ENCODE data around the gene CCNB3.
"Not testable (repeated sequence)": the region's sequence is repeated elsewhere in the genome, so short reads cannot be mapped to it uniquely, and the experiment has no call there.

CCNB3 gene, protein sequence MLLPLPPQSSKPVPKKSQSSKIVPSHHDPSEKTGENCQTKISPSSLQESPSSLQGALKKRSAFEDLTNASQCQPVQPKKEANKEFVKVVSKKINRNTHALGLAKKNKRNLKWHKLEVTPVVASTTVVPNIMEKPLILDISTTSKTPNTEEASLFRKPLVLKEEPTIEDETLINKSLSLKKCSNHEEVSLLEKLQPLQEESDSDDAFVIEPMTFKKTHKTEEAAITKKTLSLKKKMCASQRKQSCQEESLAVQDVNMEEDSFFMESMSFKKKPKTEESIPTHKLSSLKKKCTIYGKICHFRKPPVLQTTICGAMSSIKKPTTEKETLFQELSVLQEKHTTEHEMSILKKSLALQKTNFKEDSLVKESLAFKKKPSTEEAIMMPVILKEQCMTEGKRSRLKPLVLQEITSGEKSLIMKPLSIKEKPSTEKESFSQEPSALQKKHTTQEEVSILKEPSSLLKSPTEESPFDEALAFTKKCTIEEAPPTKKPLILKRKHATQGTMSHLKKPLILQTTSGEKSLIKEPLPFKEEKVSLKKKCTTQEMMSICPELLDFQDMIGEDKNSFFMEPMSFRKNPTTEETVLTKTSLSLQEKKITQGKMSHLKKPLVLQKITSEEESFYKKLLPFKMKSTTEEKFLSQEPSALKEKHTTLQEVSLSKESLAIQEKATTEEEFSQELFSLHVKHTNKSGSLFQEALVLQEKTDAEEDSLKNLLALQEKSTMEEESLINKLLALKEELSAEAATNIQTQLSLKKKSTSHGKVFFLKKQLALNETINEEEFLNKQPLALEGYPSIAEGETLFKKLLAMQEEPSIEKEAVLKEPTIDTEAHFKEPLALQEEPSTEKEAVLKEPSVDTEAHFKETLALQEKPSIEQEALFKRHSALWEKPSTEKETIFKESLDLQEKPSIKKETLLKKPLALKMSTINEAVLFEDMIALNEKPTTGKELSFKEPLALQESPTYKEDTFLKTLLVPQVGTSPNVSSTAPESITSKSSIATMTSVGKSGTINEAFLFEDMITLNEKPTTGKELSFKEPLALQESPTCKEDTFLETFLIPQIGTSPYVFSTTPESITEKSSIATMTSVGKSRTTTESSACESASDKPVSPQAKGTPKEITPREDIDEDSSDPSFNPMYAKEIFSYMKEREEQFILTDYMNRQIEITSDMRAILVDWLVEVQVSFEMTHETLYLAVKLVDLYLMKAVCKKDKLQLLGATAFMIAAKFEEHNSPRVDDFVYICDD (N-terminal part only)

DNA sequence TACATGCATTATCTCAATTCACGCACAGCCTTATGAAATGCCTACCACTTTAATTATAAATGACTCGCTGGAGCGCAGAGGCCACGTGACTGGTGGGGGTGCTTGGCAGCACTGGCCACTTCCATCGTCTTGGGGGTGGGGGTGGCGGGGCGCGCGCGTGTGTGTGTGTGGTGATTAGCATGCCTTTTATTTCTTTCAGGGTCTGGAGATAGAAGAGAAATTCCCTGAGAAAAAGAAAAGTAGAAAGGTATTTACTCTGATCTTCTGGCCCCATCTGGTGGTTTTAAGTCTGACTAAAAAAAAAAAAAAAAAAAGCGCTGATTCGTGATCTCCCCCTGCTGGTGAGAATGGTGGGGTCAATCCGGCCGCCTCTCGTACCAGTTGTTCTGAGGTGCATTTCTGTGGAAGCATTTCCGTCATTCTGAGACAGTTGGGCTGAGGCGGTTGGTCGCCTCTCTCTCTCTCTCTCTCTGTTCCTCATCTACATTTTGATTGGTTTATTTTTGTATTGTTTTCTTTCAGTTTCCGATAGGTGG lies at the start of gene CCNB3:
CCNB3 (plus strand) TSS at position 402 of the 536 bp plus-strand sequence. CDS start 80,399 bp downstream, outside the sequence.
- DNase-seq: peak; percentile 82

DNA sequence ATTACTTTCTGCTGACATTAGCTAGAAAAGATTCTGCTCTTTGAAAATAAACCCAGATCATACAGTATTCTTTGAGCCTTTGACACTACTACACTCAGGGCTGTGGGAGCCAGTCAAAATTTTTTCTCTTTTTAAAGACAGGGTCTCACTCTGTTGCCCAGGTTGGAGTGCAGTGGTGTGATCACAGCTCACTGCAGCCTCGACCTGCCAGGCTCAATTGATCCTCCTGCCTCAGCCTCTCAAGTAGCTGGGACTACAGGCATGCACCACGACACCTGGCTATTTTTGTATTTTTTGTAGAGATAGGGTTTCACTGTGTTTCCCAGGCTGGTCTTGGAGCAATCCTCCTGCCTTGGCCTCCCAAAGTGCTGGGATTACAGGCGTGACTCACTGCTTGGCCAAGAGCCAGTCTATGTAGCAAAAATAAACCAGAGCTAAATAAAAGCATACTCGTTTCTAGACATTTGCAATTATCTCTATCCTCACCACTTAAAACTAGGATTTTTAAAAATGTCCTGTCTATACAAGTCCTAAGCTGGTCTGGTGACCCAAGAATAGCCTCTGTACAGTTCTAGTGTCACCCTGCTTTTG lies 46.9 kb upstream of the CCNB3 start:
- no peak for DNase-seq

DNA sequence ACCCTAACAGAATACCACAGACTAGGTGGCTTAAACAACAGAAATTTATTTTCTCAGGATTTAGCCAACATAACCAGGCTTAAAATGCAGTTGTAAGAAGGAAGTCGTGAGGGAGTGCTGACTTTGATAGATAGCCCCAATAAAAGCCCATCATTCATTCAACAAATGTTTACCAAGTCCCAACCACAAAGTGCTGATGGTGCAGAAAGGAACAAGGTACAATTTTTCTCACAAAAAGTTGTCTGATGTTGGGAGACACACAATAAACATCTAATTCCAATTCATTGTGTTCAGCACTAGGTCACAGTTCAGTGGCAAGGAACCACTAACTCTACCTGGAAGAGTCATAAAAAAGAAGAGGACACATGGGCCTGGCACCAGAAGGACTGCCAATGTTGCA lies 46.0 kb upstream of the CCNB3 start:
- DNase-seq: no peak

DNA sequence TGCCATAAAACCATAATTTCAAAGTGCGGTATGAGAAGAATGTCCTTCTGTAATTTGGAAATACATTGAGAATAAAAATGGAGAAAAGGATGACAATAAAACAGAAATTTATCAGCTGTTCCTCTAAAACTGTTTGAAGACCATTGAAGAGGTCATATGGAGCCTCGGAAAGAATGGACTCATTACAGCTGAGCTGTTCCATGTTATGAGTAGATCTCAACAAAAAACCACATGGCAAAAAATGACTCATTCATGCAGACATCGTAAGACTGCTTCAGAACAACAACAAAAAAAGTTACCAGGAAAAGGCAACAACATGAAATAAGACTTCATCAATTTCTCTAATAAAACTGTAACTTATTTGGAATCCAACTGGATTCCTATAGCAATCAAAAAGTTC lies 43.4 kb upstream of the CCNB3 start:
- DNase-seq: no peak

DNA sequence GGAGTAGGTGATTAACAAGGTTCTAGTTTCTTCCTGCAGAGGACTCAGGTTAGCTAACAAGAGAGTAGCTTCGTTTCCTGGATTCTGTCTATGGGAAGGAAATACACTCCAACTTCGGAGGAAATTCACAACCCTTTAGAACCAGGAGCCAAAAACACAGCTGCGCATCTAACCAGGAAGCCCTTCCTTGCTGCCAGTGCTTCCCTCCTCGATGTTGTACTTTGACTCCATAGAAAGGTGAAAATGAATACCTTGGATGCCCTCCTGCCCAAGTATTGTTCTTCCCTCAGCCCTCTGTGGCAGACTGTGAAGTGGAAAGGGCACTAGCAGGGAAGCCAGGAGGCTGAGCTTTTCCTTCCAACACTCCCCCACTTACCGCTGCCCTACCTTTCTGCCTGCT lies 38.8 kb upstream of the CCNB3 start:
- DNase-seq: no peak

DNA sequence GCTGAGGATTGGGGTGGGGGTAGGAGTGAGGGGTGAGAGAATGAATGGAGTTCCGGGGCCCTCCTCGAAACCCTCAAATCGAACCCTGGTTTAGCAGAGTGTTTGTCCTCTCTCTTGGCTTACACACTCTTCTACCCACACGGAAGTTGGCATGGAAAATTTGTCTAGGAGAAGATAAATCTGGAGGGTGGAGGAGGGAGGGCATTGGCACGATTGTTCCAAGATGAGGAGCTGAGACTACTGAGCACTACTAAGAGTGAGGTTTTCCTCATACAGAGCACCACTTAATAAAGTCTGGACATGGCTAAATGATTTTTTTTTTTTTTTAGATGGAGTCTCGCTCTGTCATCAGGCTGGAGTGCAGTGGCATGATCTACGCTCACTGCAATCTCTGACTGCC lies 37.2 kb upstream of the CCNB3 start:
- DNase-seq: no peak

DNA sequence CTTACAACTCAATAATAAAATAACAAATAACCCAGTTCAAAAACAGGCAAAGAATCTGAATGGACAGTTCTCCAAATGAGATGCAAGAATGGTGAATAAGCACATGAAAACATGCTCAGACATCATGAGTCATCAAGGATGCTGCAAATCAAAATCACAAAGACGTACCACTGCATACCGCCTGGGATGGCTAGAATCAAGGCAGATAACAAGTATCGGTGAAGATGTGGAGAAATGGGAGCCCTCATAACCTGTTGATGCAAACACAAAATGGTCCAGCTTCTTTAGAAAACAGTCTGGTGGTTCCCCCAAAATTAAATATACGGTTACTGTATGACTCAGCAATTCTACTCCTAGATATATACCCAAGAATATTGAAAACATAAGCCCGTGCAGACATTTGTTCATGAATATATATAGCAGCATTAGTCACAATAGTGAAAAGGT lies 36.3 kb upstream of the CCNB3 start:
- DNase-seq: no peak

DNA sequence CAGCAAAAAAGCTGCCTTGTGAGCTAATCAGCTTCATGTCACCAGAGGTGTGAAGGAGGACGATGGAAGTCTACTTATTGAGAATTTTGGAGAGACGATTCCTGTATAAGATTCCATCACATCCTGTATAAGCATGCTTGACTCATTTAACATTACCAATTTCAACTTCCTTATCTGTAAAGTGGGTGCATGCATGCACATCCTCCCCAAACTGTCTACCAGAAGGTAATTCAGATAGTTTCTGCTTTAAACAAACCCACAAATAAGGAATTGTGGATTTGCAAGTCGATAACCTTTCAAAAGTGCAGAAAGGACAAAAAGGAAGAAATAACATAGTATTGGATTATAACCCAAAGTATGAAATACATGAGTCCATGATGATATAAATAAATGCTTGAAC lies 34.8 kb upstream of the CCNB3 start:
- DNase-seq: no peak

DNA sequence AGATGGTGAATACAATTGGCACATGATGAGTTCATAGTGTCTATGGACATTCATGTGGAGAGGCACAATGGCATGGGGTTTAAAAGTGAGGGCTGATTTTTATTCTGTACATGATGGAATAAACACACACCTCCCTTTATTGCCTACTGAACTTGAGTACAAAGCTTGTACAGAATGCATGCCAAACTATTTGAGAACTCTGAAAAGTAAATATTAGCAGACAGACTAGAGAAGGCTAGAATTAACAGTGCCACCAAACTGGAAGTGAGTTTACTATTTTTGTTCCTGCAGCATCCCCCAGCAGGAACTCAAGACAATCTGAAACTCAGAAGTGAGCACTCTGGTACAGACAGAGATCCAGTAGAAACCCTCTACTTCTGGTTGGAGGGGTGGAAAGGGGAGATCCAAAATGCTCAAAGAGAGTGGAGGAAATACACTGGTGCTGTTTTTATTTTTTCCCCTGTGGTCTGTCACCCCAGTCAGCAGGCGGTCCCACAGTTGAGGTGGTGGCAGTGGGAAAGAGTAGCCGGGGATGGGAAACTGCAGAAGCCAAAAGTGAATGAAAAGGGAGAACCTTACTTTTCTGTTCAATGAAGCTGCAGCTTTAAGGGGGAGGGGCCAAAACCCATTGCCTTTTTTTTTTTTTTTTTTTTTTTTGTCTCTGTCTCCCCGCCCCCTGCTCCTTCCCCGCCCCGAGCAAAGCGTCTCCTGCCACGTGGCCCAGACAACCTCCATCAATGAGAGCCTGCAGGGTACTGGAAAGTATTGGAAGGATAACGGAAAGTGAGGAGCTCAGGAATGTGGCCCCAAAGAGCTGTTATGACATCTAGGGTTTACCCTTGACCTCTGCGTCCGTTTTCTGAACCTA lies 24.3 kb upstream of the CCNB3 start:
- DNase-seq: no peak

DNA sequence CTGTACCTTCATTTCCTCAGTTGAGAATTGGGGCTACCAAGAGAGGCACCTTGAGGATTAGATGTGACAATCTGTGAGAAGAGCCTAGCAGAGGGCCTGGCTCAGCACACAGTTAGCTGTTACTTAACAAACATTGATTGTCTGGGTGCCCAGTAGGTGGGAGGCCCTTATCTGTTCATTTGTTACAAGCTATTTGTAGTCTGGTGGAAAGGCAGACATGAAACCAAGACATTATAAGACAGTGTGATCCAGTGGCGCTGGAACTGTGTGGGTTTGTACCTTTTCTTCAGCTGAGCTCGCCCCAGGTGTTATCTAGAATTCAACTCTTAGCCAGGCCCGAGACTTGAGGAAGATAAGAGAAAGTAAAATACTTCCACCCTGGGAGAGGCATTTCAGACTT lies 20.7 kb upstream of the CCNB3 start:
- no peak for DNase-seq

DNA sequence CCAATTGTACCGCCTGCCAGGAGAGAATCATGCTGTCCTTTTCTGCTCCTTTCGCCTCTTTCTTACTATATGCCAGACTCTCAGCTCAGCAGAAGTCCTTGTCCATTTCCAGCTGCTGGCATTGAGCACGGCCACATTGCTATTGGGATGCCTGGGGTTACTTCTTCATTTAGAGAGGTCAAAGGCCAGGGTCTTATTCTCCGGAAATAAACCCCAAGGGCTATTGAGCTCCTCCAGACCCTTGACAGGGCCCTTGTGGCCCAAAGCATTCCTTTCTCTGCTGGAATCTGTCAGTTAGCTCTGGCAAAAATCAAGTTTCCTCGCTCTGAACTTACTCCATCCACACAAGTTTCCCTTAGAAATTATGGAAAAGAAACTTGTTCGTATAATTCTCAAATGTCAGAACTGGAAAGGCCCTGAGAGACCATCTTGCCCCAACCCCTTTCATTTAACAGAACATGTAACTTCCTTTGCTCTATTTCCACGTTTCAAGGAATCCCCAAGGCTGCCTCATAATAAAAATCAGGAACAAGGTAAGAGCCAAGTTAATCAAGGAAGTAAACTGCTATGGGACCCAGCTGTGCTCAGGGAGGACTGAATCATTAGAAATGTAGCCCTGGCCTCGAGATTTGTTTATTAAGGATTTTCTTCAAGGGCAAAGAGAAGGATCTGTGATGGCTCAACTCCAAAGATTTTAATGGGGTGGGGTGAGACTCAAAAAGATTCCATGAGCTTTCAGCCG lies 15.5 kb upstream of the CCNB3 start:
- no peak for DNase-seq

DNA sequence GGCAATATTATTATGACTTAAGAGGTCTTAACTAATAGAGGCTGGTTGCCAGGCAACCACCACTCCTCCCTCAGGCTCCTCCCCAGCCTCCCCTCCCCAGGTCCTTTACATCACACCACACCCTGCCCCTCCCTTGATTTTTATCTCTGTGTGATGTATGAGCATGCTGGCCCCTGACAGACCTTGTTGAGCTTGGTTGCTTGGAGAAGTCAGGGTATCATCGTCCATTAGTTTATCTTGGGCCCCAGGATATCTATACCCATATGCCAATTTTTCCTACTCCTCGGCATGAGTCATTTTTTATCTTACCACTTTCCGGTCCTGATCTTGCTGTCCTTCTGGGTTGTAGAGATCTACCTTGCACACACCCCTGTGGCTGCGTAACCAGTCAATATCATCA lies 6.2 kb upstream of the CCNB3 start:
- DNase-seq: no peak

DNA sequence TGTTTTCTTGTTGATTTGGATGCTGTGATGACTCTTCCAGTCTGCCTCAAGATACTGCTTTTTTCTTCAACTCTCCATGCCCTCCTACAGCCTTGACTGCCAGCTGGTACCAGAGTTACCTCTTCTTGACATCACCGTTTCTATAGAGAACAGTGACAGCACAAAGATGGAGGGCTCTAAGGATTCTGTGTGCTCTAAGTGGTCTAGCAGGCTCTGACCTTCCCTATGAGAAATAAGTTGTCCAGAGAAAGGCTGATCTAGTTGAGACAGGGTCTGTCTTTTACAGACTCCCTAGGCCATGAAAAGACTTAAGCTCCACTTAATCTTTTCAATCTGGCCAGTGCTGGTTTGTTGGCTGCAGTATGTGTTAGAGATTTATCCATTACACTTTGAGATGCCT lies 3.7 kb upstream of the CCNB3 start, which contains the start of gene AKAP4:
AKAP4 (minus strand) TSS at position 101 of the 400 bp plus-strand sequence. CDS start 118 bp downstream, outside the sequence.
- DNase-seq: no peak

DNA sequence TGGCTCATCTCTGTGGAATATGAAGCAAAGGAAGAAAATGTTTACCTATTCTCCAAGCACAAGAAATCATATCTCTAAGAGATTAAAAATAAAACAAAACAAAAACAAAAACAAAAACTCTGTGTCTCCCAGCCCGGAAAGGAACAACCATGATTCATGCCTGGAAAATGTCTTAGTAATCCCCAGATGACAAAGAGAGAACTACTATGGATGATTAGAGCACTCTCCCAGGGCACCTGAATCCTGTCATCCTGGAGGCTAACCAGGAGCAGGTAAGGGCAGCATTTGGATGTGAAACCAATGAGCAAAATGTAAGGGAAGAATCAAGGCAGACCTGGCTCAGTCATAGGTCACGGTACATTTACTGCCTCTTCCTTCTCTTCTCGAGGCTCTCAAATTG lies 2.0 kb upstream of the CCNB3 start:
- DNase-seq: no peak

DNA sequence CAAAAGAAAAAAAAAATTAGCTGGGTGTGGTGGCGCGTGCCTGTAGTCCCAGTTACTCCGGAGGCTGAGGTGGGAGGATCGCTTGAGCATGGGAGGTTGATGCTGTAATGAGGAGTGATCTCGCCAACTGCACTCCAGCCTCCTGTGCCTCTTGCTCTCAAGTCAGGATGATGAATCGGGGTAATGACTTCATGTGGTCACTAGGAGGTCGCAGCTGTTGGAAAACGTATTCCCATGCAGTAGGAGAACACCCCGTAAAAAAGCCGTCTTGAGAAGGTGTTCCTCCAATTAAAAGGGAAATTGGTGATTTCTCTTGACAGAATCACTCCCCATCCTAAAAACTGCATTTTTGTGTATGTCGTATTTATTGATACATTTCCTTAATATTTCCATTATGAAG lies 2.2 kb downstream of the CCNB3 start:
- no peak for DNase-seq

DNA sequence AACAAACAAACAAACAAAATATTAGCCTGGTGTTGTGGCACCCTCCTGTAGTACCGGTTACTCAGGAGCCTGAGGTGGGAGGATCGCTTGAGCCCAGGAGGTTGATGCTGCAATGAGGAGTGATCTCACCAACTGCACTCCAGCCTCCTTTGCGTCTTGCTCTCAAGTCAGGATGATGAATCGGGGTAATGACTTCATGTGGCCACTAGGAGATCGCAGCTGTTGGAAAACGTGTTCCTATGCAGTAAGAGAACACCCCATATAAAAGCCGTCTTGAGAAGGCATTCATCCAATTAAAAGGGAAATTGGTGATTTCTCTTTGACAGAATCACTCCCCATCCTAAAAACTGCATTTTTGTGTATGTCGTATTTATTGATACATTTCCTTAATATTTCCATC lies 6.9 kb downstream of the CCNB3 start:
- DNase-seq: no peak

DNA sequence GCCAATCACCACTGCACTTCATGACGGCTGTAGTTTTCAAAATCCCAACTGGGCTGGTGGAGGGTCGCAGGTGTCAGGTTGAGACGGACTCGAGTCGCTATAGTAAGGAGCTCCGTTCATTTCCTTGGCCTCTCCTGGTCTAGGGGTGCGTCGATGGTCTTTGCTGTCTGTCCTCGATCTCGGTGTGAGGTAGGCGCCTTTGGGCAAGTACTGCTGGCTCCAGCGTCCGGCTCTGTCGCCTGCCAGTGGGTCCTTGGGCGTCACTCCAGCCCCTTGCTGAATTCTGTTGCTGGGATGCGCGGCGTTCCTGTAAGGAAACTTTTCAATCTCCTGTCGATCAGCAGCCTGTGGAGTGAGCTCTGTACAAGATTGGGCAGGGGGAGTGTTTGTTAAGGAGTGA lies 76.7 kb downstream of the CCNB3 start:
- no peak for DNase-seq

DNA sequence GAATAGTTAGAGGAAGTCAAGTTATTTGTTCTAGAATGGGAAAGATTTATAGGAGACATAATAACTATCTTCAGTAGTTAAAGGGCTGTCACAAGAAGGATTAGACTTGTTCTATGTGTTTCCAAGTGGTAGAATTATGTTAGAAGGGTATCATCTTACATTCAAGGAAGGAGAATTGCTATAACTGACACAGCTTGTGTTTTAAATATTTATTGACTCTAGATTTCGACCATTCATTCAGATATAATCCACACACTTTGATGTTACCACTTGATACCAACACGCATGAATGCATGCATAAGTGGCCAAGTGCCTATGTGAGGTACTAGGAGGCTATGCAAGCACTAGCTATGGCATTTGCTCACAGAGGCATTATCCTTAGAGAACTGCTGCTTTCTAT lies 122.7 kb downstream of the CCNB3 start:
- DNase-seq: no peak

DNA sequence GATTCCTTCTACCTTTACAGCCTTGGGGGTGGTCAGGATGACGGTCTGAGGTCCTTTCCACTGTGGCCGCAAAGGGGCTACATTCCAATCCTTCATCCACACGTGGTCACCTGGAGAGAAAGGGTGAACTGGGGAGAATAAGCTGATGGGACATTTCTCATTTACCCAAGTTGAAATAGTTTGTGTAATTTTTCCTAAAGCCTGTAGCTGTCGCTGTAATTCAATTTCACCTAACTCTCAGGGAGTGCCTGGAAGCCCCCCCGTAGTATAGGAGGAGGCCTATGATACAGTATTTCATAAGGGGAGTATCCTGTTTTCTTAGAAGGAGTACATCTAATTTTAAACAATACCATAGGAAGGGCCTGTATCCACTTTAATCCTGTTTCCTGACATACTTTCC lies 128.1 kb downstream of the CCNB3 start:
- not testable (repeated sequence) for DNase-seq

DNA sequence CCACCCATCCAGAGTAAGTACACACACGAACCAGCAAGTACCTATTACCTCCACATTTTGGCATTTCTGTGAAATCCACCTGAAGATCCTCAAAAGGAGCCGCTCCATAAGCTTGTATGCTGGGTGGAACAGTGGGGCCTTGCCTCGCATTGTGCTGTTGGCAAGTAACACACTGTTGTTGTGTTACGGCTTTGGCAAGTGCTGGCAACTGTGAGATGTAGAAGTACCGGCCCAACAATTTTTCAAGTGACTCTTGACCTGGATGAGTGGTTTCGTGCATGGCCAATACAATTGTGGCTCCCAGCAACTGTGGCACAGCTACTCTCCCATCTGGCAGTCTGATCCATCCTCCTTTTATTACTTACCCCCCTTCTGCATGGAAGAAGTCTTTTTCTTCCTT lies 128.7 kb downstream of the CCNB3 start:
- no peak for DNase-seq

DNA sequence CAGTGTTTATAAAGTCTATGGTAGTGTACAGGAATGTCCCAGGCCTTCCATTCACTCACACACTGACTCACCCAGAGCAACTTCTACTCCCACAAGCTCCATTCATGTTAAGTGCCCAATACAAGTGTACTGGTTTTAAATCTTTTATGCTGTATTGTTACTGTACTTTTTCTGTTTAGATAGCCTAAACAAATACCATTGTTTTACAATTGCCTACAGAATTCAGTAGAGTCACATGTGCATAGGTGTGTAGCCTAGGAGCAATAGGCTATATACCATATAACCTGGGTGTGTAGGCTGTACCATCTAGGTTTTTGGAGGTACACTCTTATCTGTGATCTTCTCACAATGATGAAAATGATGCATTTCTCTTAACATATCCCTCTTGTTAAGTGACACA lies 139.4 kb downstream of the CCNB3 start:
- no peak for DNase-seq

All from NCI-H2227 treated with DMSO at 0.1 percent for 48 hours (cell line).